Measurements from ENCODE around the gene ZNF785. TPM values are rescaled to one million over a fixed set of nuclear protein-coding genes. Genes with fewer than 3 reads are reported as not detected.

Gene ZNF785
- total RNA-seq, 2 experiments from 2014 or later: 4.6 to 6.8 TPM

DNA sequence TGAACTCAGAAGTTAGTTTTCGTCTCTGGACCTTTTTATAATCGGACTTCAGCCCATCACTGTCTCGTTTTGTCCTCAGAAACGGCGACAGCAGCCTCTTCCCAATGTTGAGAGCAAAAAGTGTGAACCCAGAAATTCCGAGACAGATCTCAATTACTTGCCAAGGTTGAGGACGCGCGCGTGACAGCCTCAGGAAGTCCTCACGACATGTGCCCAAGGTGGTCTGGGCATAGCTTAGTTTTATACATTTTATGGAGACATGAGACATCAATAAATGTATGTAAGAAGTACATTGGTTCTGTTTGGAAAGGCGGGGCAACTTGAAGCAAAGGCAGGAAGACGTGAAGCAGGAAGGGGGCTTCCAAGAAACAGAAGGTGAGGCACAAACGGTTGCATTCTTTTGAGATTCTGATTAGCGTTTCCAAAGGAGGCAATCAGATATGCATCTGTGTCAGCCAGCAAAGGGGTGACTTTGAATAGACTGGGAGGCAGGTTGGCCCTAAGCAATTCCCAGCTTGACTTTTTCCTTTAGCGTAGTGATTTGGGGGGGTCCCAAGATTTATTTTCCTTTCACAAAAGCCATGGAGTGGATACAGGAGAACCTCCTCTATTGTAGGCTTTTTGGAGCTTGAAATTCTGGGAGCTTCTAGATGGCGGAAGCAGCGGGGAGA lies 50.3 kb downstream of the ZNF785 start:
- ChIA-PET POLR2A (interaction anchor here (0.6 to 4.6 kb wide), 12 partner anchors 22 to 106 kb away, joined by 3 to 54 read pairs (median 4); partner anchors contain the start of genes DCTPP1, ZNF689 and ZNF764), CTCF (ENCODE audit: unreplicated experiment) (interaction anchor here (0.5 to 1.8 kb wide), 7 partner anchors 22 to 414 kb away, joined by 3 to 19 read pairs (median 4); no protein-coding TSS in a partner anchor)
- no peaks in the 10 kb centered on the region for H3K9me3 ChIP-seq (ENCODE audit: low read length)
- peak; percentile 59 for DNase-seq (ENCODE audit: low spot score)
- H4K20me1 ChIP-seq (ENCODE audit: insufficient read depth, low read length): no peaks in the 10 kb centered on the region
- H3K9me2 ChIP-seq (ENCODE audit: insufficient read depth, low read length): no peaks in the 10 kb centered on the region
- peaks cover 39% of the 10 kb centered on the region for H3K4me1 ChIP-seq (ENCODE audit: insufficient read depth, low read length, poor library complexity, severe bottlenecking)
- no peak for TF ChIP-seq EZH2phosphoT487 (IDR thresholded peaks at IDR 0.05; ENCODE audit: borderline replicate concordance, low read depth, low read length)
- no peak for TF ChIP-seq CTCF (conservative IDR thresholded peaks at IDR 0.05; ENCODE audit: low read length)
- peak overlapping the region; percentile 89 for H3K4me2 ChIP-seq (ENCODE audit: low read length)
- H3K4me3 ChIP-seq (ENCODE audit: low read depth, low read length, poor library complexity, severe bottlenecking): peak overlapping the region; percentile 75
- intact Hi-C loops (cut with micrococcal nuclease; ENCODE audit: unreplicated experiment): loop anchor here (1.0 to 2.0 kb wide), 4 partner anchors 23 to 105 kb away; partner anchors contain the start of genes DCTPP1, ITGAL and ZNF764
- H3K36me3 ChIP-seq (ENCODE audit: insufficient read depth, low read length): peaks cover 21% of the 10 kb centered on the region
- peak overlapping the region; percentile 51 for H2AFZ ChIP-seq (ENCODE audit: low read length)
- H3K27ac ChIP-seq (ENCODE audit: low read depth, low read length, poor library complexity, severe bottlenecking): peak overlapping the region; percentile 82
- BruUV-seq (replicated peaks): TSS peak; percentile 96
- peaks cover 28% of the 10 kb centered on the region; the same call in 1 of the 2 replicates for H3K79me2 ChIP-seq (ENCODE audit: insufficient read depth, low read depth, low read length)

DNA sequence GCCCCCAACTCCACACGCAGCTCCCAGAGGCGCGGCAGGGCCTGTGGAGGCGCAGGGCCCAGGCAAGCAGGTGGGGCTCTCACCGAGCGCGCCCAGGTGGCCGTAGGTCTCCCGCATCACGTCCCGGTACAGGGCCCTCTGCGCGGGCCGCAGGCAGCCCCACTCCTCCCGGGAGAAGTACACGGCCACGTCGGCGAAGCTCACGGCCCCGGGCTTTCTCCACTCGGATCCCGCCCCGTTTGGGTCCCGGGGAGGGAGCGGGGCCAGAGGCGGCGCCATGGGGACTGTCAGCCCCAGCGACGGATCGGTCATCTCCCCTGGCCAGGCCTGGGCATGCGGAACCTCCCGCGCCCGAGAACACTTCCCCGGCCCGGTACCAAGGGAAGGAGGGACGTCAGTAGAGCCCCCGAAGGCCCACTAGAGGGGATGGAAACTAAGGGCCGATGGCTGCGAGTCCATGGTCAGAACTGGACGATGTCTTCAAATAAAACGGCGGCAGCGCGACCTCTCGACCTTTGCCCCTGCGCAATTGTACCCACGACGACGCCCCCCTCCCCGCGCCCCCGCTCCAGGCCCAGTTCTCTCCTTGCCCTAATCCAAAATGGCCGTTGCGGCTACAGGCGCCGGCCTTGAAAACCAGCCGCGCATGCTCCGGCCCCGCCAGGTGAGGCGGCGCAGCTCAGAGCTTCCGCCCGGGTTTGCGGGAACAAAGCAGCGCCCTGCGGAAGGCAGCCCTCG lies 51.0 kb downstream of the ZNF785 start, which contains the start of gene ZNF747:
ZNF747 (minus strand) TSS at position 491 of the 738 bp plus-strand sequence; CDS start at position 312, 179 bp downstream.
- Histone ChIP-seq H3K4me3 (ENCODE audit: low read depth, low read length, poor library complexity, severe bottlenecking) (peak within 1 kb of the TSS; percentile 75), H3K27ac (ENCODE audit: low read depth, low read length, poor library complexity, severe bottlenecking) (peak within 1 kb of the TSS; percentile 82), H2AFZ (ENCODE audit: low read length) (peak within 1 kb of the TSS; percentile 51), H3K4me2 (ENCODE audit: low read length) (peak within 1 kb of the TSS; percentile 89), H4K20me1 (ENCODE audit: insufficient read depth, low read length) (no peaks in the 10 kb centered on the region), H3K4me1 (ENCODE audit: insufficient read depth, low read length, poor library complexity, severe bottlenecking) (peaks cover 34% of the 10 kb centered on the region), H3K79me2 (ENCODE audit: insufficient read depth, low read depth, low read length) (peaks cover 28% of the 10 kb centered on the region; the same call in 1 of the 2 replicates), H3K36me3 (ENCODE audit: insufficient read depth, low read length) (peaks cover 21% of the 10 kb centered on the region), H3K9me2 (ENCODE audit: insufficient read depth, low read length) (no peaks in the 10 kb centered on the region), H3K9me3 (ENCODE audit: low read length) (no peaks in the 10 kb centered on the region)
- TSS peak; percentile 57 for BruUV-seq (replicated peaks)
- intact Hi-C loops (cut with micrococcal nuclease; ENCODE audit: unreplicated experiment): loop anchor here (1.0 to 2.0 kb wide), 4 partner anchors 24 to 104 kb away; partner anchors contain the start of genes DCTPP1, ITGAL and ZNF764
- CTCF ChIA-PET (ENCODE audit: unreplicated experiment): interaction anchor here (0.7 to 1.8 kb wide), 6 partner anchors 23 to 100 kb away, joined by 3 to 6 read pairs (median 4); no protein-coding TSS in a partner anchor
- DNase-seq (ENCODE audit: low spot score): peak; percentile 94
- POLR2A ChIA-PET: interaction anchor here (0.6 to 4.6 kb wide), 13 partner anchors 23 to 105 kb away, joined by 3 to 54 read pairs (median 3); partner anchors contain the start of genes DCTPP1, ZNF689 and ZNF764
- TF ChIP-seq EZH2phosphoT487 (IDR thresholded peaks at IDR 0.05; ENCODE audit: borderline replicate concordance, low read depth, low read length): no peak
- no peak for TF ChIP-seq CTCF (conservative IDR thresholded peaks at IDR 0.05; ENCODE audit: low read length)
